HG03521 (cell line): ENCODE data around the gene KCNF1.

Experiments
- ATAC-seq: cut with Tn5 transposase; IDR thresholded peaks from one replicate; pipeline ENCODE4 v1.9.1; 2021; ENCODE audit warnings: mild to moderate bottlenecking, moderate library complexity; ENCODE audit not compliant: unreplicated experiment

Gene KCNF1

GRCh38 chr2:10960606-10961489 is 49.1 kb downstream of the KCNF1 start:
- no peak for ATAC-seq

- no peak for ATAC-seq
Measured at GRCh38 chr2:10961490-10961875, 49.7 kb downstream of the KCNF1 start.

- no peak for ATAC-seq
Measured at GRCh38 chr2:10962004-10962403, 50.3 kb downstream of the KCNF1 start.

- ATAC-seq, result no peak
Measured at GRCh38 chr2:10963155-10963554, 51.4 kb downstream of the KCNF1 start.
